Stomach (tissue), 9 donors: ENCODE data around the gene CLMP. TPM values are rescaled to one million over a fixed set of nuclear protein-coding genes. Genes with fewer than 3 reads are reported as not detected.

Experiments
- DNase-seq, 2 donors: peaks; one replicate each; pipeline versions ENCODE4 v3.0.0 to v3.0.0-alpha.2; 2013 to 2019
- H3K27ac ChIP-seq, 5 donors: fragments of 200-600 bp in 4 of 5; sonication (generic) in 4 of 5; one replicate each; pipeline ENCODE4 v1.5.1; 2013 to 2019; ENCODE audit warnings: mild to moderate bottlenecking in 1 of 5, moderate library complexity in 1 of 5
- H3K27me3 ChIP-seq, 3 donors: fragments of 200-600 bp; sonication (generic); one replicate each; pipeline ENCODE4 v1.5.1; 2017 to 2019; ENCODE audit warnings: mixed run types in 1 of 3
- H3K36me3 ChIP-seq, 4 donors: fragments of 200-600 bp; sonication (generic); 1 replicate in 3 of 4; 2 replicates in 1 of 4; pipeline ENCODE4 v1.5.1; 2016 to 2019
- H3K4me1 ChIP-seq, 4 donors: fragments of 200-600 bp; sonication (generic); one replicate each; pipeline ENCODE4 v1.5.1; 2016 to 2019
- H3K4me3 ChIP-seq, 4 donors: fragments of 200-600 bp; sonication (generic) in 3 of 4; one replicate each; pipeline ENCODE4 v1.5.1; 2016 to 2019; ENCODE audit warnings: mild to moderate bottlenecking in 1 of 4
- H3K9me3 ChIP-seq, 4 donors: fragments of 200-600 bp; sonication (generic); one replicate each; pipeline ENCODE4 v1.5.1; 2016 to 2019
- CTCF ChIP-seq, 7 experiments: fragments of 450-650 bp in 4 of 7; fragments of 200-600 bp in 3 of 7; sonication (generic) in 3 of 7; IDR thresholded peaks; one replicate each; pipeline ENCODE4 v1.5.1; 2016 to 2019; ENCODE audit warnings: antibody characterized with exemption in 7 of 7, control low read depth in 2 of 7, mild to moderate bottlenecking in 1 of 7
- EP300 ChIP-seq: sonication (generic); formaldehyde crosslinking; IDR thresholded peaks from one replicate; pipeline ENCODE4 v1.6.1; 2017; ENCODE audit warnings: antibody characterized with exemption
- POLR2A ChIP-seq, 4 donors: fragments of 450-650 bp; IDR thresholded peaks; one replicate each; pipeline ENCODE4 v1.6.1; 2016; ENCODE audit warnings: antibody characterized with exemption in 4 of 4, control low read depth in 2 of 4, mild to moderate bottlenecking in 1 of 4, moderate library complexity in 1 of 4
- POLR2AphosphoS5 ChIP-seq, 3 donors: sonication (generic); formaldehyde crosslinking; IDR thresholded peaks; one replicate each; pipeline ENCODE4 v1.6.1; 2016; ENCODE audit warnings: antibody characterized with exemption in 3 of 3
- WGBS, 5 donors: extraction: QIAGEN DNeasy Blood & Tissue Kit in 3 of 5; methylation state at CpG; one replicate each; pipeline versions ENCODE4 v1.1.5 to v1.1.7; 2013 to 2018; 5-methylcytosine and 5-hydroxymethylcytosine counted together
- intact Hi-C: fragments of 100-400 bp; cut with DNase I; formaldehyde crosslinking; loops from one replicate; pipeline ENCODE4 v1.15.1; 2023; ENCODE audit warnings: low total_unique reads
- polyA plus RNA-seq, 3 donors: library from polyadenylated mRNA; stranded (reverse); fragments of 200-250 nt; gene quantifications; one replicate each; pipeline ENCODE4 v1.2.3, GENCODE V29; 2013
- total RNA-seq, 5 donors: library from RNA; depleted of rRNA; stranded (reverse); fragments of >200 nt; gene quantifications; one replicate each; pipeline versions ENCODE4 v1.1.0 to v1.2.3, GENCODE V29; 2014 to 2016
- donor health status: healthy with polysubstance abuse.
- donor health status: Bipolar disorder and iron deficiency.
- donor health status: healthy.

The CLMP gene
- total and polyA plus RNA-seq, 8 donors = 4.9 to 81.2 (median 40.5) TPM

- Histone ChIP-seq H3K27ac (peak overlapping the region; percentile 70 to 90 (median 81)), H3K9me3 (no peaks in the 10 kb centered on the region), H3K4me1 (peaks cover 13 to 54% (median 19%) of the 10 kb centered on the region in 4 donors), H3K4me3 (peak overlapping the region; percentile 42 to 52 (median 50)), H3K27me3 (peaks cover 0 to 78% (median 31%) of the 10 kb centered on the region in 3 donors), H3K36me3 (no peaks in the 10 kb centered on the region)
- intact Hi-C loops = no loop called here
- TF ChIP-seq EP300 (no peak), POLR2A (IDR thresholded peaks at IDR 0.05) (no peak), POLR2AphosphoS5 (IDR thresholded peaks at IDR 0.05) (no peak), CTCF (IDR thresholded peaks at IDR 0.05) (no peak)
- 5 to 9% (median 6%) methylated on average over 15 to 54 of the region's 54 CpGs for WGBS, 5 donors
- DNase-seq = peak in 1 of 2 donors; percentile 59
Observed at GRCh38 chr11:123194337-123195187, 486 bp downstream of the CLMP start.

GRCh38 chr11:123193742-123194141 is 1.3 kb downstream of the CLMP start:
- H3K36me3 ChIP-seq = no peaks in the 10 kb centered on the region
- TF ChIP-seq POLR2A (IDR thresholded peaks at IDR 0.05) = no peak
- no peak for TF ChIP-seq CTCF (IDR thresholded peaks at IDR 0.05)
- TF ChIP-seq POLR2AphosphoS5 (IDR thresholded peaks at IDR 0.05) = no peak
- TF ChIP-seq EP300 = no peak
- H3K9me3 ChIP-seq = no peaks in the 10 kb centered on the region
- peaks cover 13 to 60% (median 19%) of the 10 kb centered on the region in 4 donors for H3K4me1 ChIP-seq
- H3K27ac ChIP-seq = peak overlapping the region; percentile 44 to 90 (median 81)
- intact Hi-C loops = no loop called here
- no peak for DNase-seq
- peaks cover 0 to 80% (median 31%) of the 10 kb centered on the region in 3 donors for H3K27me3 ChIP-seq
- WGBS, 5 donors = 37 to 64% (median 55%) methylated on average over 4 of the region's 4 CpGs
- peak overlapping the region; percentile 42 to 52 (median 50) for H3K4me3 ChIP-seq

- Histone ChIP-seq H3K27me3 (peaks cover 0 to 84% (median 31%) of the 10 kb centered on the region in 3 donors), H3K27ac (peak overlapping the region in 2 of 5 donors; percentile 81 to 90)
Observed at GRCh38 chr11:123191939-123192338, 3.1 kb downstream of the CLMP start.

More at GRCh38 chr11:123191939-123192338, 3.1 kb downstream of the CLMP start:
- 66 to 84% (median 80%) methylated on average over 2 of the region's 2 CpGs for WGBS, 5 donors
- intact Hi-C loops = no loop called here
- Histone ChIP-seq H3K4me1 (peaks cover 13 to 78% (median 19%) of the 10 kb centered on the region in 4 donors), H3K4me3 (peak overlapping the region in 2 of 4 donors; percentile 42 to 47), H3K36me3 (no peaks in the 10 kb centered on the region), H3K9me3 (no peaks in the 10 kb centered on the region)
- TF ChIP-seq POLR2AphosphoS5 (IDR thresholded peaks at IDR 0.05) (no peak), POLR2A (IDR thresholded peaks at IDR 0.05) (no peak), CTCF (IDR thresholded peaks at IDR 0.05) (no peak), EP300 (no peak)
- no peak for DNase-seq
